ENCODE measurements around the gene MYH7.

MYH7 gene

GRCh38 chr14:23366426-23366921 is 69.0 kb downstream of the MYH7 start:
- peak; percentile 69 for DNase-seq (ENCODE audit: low spot score)

GRCh38 chr14:23365732-23366425 is 69.6 kb downstream of the MYH7 start:
- DNase-seq (ENCODE audit: low spot score) = peak; percentile 86

- DNase-seq (ENCODE audit: low spot score) = no peak
Measured at GRCh38 chr14:23365036-23365731, 70.3 kb downstream of the MYH7 start, which contains the start of gene EFS. EFS (minus strand) TSS chr14:23365172; CDS start chr14:23365025, 147 bp downstream.

GRCh38 chr14:23364164-23365035 is 71.1 kb downstream of the MYH7 start:
- peak; percentile 92 for DNase-seq (ENCODE audit: low spot score)

Measured in pons (tissue), 1 donor.